Measurements from ENCODE around the gene RETREG1. TPM values are rescaled to one million over a fixed set of nuclear protein-coding genes. Genes with fewer than 3 reads are reported as not detected.

Gene RETREG1
- polyA plus RNA-seq, 1 of the 3 experiments (the other 2 are of a cell fraction): 0.43 TPM

GRCh38 chr5:16557477-16557876 is 59.3 kb downstream of the RETREG1 start (continued):
- TF ChIP-seq USF1 (IDR thresholded peaks at IDR 0.05; ENCODE audit: borderline replicate concordance, low read depth) (no peak), NFIC (IDR thresholded peaks at IDR 0.05; ENCODE audit: borderline replicate concordance) (no peak)

- WGBS (ENCODE audit: low lambda C conversion rate): 84% methylated on average over 7 of the region's 8 CpGs
- H3K4me2 ChIP-seq: no peak overlapping the region
- CTCF ChIA-PET: interaction anchor here (0.9 to 3.7 kb wide), 5 partner anchors 13 to 64 kb away, joined by 3 to 22 read pairs (median 7); no protein-coding TSS in a partner anchor
Measured at GRCh38 chr5:16554110-16554509, 62.7 kb downstream of the RETREG1 start.

More at GRCh38 chr5:16554110-16554509, 62.7 kb downstream of the RETREG1 start:
- Histone ChIP-seq H3K27me3 (ENCODE audit: insufficient read depth) (no peaks in the 10 kb centered on the region), H2AFZ (ENCODE audit: low read depth) (no peak overlapping the region), H3K4me1 (ENCODE audit: control insufficient read depth in 1 of 2, insufficient read depth in 2 of 2, low read depth in 1 of 2, low read length in 1 of 2) (no peaks in the 10 kb centered on the region; a peak in 1 of 4 replicates), H3K79me2 (ENCODE audit: insufficient read depth) (no peaks in the 10 kb centered on the region), H3K27ac (ENCODE audit: low read depth in 2 of 2, low read length in 1 of 2) (no peak overlapping the region), H3K9me3 (no peaks in the 10 kb centered on the region), H3F3A (replicated peaks; ENCODE audit: insufficient read depth) (no peaks in the 10 kb centered on the region), H3K4me3 (ENCODE audit: low read depth in 2 of 2, low read length in 1 of 2) (no peak overlapping the region), H3K9ac (no peak overlapping the region), H3K36me3 (replicated peaks in 1 of 2; ENCODE audit: control insufficient read depth in 1 of 2, insufficient read depth in 2 of 2, low read length in 1 of 2) (no peaks in the 10 kb centered on the region), H3K9me2 (no peaks in the 10 kb centered on the region), H4K20me1 (ENCODE audit: insufficient read depth) (no peaks in the 10 kb centered on the region)
- POLR2A ChIA-PET: no interaction called here
- TF ChIP-seq USF1 (IDR thresholded peaks at IDR 0.05; ENCODE audit: borderline replicate concordance, low read depth) (no peak), ELF1 (IDR thresholded peaks at IDR 0.05) (no peak), GABPA (IDR thresholded peaks at IDR 0.05; ENCODE audit: low read depth) (no peak), FOSL2 (IDR thresholded peaks at IDR 0.05; ENCODE audit: borderline replicate concordance, low read depth) (no peak), CHD2 (IDR thresholded peaks at IDR 0.05; ENCODE audit: low read length, partially characterized antibody) (no peak), GATA2 (CRISPR knock-in tag; IDR thresholded peaks at IDR 0.05) (no peak), MAX (IDR thresholded peaks at IDR 0.05; ENCODE audit: low read depth) (no peak), FOXJ3 (CRISPR knock-in tag; IDR thresholded peaks at IDR 0.05) (no peak), YY1 (IDR thresholded peaks at IDR 0.05; ENCODE audit: low read depth) (no peak), POLR2AphosphoS5 (IDR thresholded peaks at IDR 0.05; ENCODE audit: low read depth, low read length) (no peak), RCOR1 (IDR thresholded peaks at IDR 0.05; ENCODE audit: low read length) (no peak), RFX5 (IDR thresholded peaks at IDR 0.05; ENCODE audit: low read length) (no peak), USF2 (IDR thresholded peaks at IDR 0.05; ENCODE audit: borderline replicate concordance, low read depth, low read length) (no peak), SMC3 (IDR thresholded peaks at IDR 0.05; ENCODE audit: low read depth, low read length) (no peak), EZH2phosphoT487 (IDR thresholded peaks at IDR 0.05; ENCODE audit: borderline replicate concordance, low read depth) (no peak)
- no peak for DNase-seq

Data from SK-N-SH (cell line).